HG02938 (cell line): ENCODE results near the gene PHIP.
A peak's percentile ranks its signal among the peaks of the same experiment; 100 is the strongest.
"Not testable (repeated sequence)": the region's sequence is repeated elsewhere in the genome, so short reads cannot be mapped to it uniquely, and the experiment has no call there.

Source experiments
- ATAC-seq: cut with Tn5 transposase; IDR thresholded peaks from one replicate; pipeline ENCODE4 v1.9.1; 2021; ENCODE audit warnings: mild to moderate bottlenecking, moderate library complexity; ENCODE audit not compliant: unreplicated experiment

PHIP gene

DNA sequence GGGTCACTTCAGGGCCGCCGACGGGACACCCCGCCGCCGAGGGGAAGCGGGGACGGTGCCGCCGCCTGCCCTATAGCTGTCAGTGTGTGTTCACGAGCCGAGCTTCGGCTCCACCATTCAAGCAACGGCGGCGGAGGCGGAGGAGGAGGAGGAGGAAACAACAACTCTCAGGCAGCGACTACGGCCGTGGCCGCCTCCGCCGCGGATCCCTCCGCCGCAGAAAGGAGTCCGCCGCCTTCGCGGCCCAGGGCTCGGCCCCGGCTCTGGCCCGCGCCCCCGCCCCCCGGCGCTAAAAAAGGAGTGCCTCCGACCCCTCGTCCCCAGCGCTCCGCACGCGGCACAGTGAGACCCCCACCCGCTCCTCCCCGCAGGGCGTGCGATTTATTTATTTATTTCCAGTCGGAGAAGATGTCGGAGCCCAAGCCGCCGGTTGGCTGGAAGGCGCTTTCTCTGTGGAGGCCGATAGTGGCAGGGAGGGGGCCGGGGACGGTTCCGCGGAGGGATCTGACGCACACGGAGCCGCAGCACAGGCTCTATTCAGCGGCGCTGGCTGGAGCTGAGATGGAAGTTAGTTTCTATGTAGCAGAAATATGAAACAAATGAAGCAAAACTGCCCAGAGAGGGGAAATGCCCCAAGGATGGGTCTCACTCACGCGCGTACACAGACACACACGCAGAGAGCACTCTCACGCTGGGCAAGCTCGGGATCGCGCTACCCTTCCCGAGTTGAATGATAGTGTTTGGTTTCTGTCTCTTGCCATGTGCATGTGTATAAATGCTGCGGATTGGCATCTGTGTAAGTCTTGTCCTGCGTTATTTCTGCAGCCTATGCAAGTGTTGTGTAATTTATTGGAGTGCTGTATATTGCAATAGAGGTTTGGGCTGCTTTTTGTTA is at the start of gene PHIP:
PHIP (minus strand) TSS at position 180 of the 895 bp plus-strand sequence. CDS start 186 bp downstream, outside the sequence.
- ATAC-seq, result peak; percentile 66

GRCh38 chr6:79127660-79128059 is 49.6 kb upstream of the PHIP start:
- no peak for ATAC-seq

GRCh38 chr6:79119217-79119616 is 41.2 kb upstream of the PHIP start:
- no peak for ATAC-seq

- no peak for ATAC-seq
Measured at GRCh38 chr6:79117752-79118151, 39.7 kb upstream of the PHIP start.

DNA sequence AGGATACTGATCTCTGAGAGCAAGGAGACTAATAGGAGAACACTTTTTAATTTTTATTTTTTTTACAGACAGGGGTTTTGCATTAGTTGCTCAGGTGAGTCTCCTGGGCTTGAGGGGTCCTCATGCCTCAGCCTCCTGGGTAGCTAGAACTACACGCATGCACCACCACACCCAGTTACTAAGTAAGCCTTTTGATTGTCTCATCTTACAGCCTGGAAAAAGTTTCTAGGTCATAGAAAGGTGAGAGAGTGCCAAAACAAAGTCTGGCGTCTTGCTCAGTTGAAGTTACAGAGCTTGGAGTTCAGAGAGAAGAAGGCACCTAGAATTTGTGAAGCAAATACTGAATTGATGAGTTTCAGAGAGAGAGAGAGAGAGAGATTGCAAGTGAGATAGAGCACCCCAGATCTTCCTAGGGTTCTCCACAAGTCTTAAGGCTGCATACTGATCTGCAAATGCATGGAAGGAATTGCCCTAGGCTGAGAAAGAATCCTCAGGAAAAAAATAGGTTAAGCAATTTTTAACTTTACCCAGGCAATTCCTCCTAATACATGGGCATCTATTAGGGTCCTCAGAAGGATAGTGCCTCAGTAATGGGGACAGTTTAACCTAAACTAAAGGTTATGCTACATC is 37.6 kb upstream of the PHIP start:
- no peak for ATAC-seq

GRCh38 chr6:79111549-79111948 is 33.5 kb upstream of the PHIP start:
- ATAC-seq, result no peak

DNA sequence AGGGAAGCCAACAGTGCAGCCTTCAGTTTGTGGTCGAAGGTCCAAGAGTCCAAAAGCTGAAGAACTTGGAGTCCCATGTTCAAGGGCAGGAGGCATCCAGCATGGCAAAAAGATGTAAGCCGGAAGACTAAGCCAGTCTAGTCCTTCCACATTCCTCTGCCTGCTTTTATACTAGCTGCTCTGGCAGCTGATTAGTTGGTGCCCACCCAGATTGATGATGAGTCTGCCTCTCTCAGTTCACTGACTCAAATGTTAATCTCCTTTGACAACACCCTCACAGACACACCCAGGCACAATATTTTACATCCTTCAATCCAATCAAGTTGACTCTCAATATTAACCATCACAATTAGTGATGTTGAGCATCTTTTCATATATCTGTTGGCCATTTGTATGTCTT is 23.1 kb upstream of the PHIP start:
- no peak for ATAC-seq

GRCh38 chr6:79100304-79100703 is 22.2 kb upstream of the PHIP start:
- ATAC-seq, result no peak

GRCh38 chr6:79094938-79095337 is 16.9 kb upstream of the PHIP start:
- ATAC-seq, result no peak

GRCh38 chr6:79091801-79092200 is 13.7 kb upstream of the PHIP start:
- ATAC-seq, result not testable (repeated sequence)

- ATAC-seq, result no peak
Measured at GRCh38 chr6:79089552-79090404, 11.7 kb upstream of the PHIP start.

- ATAC-seq, result no peak
Measured at GRCh38 chr6:79084693-79085092, 6.6 kb upstream of the PHIP start.

- no peak for ATAC-seq
Measured at GRCh38 chr6:79082304-79082703, 4.2 kb upstream of the PHIP start.

- ATAC-seq, result no peak
Measured at GRCh38 chr6:79081663-79082062, 3.6 kb upstream of the PHIP start.

DNA sequence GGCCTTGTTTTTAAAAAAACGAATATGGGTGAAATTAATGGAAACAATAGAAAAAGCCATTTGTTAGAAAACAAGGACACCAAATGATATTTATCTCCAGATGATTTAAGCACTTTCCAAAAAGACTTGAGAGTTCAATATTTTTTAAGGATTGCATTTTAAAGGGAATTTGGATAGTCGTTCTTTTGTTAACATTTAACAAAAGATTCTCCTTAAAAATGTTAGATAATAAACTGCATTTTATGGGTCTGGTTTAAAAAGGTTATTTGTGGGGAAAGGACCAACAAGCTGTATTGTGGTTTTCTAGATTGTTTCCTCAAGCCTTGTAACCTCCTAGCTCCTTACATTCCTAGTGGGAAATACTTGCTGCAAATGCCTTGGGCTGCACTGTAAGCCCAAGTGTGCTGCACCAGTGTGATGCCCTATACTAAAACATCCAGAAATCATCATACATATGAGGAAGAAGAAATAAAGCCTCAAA is 1.5 kb upstream of the PHIP start:
- ATAC-seq, result no peak

DNA sequence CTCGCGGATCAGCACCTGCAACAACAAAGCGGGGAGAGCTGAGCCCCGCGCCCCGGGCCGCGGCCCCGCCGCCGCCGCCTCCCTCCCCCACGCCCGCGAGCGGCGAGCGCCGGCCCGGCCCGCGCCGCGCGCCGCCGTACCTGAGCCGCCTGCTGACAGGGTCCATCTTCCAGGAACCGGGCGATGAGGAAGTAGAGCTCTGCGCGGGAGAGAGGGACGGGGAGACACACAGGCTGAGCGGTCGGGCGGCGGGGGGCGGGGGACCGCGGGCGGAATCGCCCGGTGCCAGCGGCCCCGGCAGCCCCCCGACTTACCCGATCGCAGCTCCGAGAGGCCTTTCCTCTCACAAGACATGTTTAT is 359 bp downstream of the PHIP start:
- peak; percentile 18 for ATAC-seq

GRCh38 chr6:79076782-79077641 is 1.0 kb downstream of the PHIP start:
- peak; percentile 41 for ATAC-seq

DNA sequence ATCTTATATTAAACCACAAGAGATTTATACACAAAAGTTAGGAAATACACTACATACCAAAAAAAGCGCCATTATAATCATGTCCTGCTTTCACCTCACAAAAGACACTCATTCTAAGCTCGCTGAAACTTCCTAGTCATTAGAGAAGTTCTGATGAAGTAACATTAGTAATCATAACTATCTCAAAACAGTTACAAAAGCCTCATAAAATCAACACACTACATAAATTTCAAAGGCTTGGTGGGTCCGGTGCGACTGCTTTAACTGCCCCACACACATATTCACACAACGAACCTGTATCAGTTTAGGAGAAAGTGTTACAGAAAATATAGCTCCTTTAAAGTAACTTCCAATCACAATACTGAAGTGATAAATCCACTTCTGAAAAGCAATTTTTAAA is 1.9 kb downstream of the PHIP start:
- ATAC-seq, result no peak

DNA sequence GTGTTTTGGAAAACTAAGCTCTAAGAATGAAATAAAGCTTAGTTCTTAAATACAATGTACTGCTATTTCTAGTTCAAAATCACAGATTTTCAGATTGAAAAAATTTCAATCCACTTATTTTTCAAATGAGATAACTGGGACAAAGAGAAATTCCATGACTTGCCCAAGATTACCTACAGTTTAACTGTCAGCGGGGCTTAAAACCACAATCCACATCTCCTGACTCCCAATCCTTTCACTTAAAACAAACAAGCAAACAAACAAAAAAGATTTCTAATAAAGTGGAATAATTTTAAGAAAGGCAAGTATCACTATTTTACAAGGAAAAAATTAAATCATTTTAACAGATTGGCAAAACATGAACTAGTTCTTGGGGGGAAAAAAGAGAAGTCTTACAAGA is 4.2 kb downstream of the PHIP start:
- no peak for ATAC-seq

DNA sequence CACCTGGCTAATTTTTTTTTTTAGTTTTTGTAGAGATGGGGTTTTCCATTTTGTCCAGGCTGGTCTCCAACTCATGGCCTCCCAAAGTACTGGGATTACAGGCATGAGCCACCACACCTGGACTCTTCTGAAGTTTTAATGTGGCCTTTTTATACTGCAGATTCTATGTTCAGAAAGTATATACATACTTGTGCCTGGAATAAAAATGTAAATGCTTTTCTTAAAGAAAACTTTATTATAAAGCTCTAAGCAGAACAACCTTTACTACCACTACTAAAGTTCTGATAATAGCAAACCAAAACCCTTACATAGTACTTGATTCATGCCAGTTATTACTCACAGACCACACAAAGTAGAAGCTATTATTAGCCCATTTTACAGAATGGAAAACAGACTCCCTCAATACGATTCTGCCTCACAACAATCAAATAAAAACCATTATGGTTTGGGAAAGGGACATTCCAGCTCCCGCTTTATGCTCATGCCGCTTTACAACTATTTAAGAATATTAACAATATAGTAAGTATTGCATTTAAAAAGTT is 5.3 kb downstream of the PHIP start:
- ATAC-seq, result peak; percentile 30
